DOHH2 (cell line): ENCODE measurements around the gene SMIM22.

ENCODE experiments used
- H3F3A ChIP-seq: fragments of 200-600 bp; sonication (generic), shearing (Covaris generic); 2 replicates; pipeline ENCODE4 v1.6.0; 2016; ENCODE audit warnings: antibody characterized with exemption, mild to moderate bottlenecking; ENCODE audit not compliant: control insufficient read depth, insufficient read depth
- H3K27ac ChIP-seq: fragments of 200-600 bp; sonication (generic); 2 replicates; pipeline ENCODE4 v1.5.1; 2014; ENCODE audit warnings: low read depth, mild to moderate bottlenecking, low read length, moderate library complexity
- H3K27me3 ChIP-seq: fragments of 200-600 bp; sonication (generic); 2 replicates; pipeline ENCODE4 v1.6.1; 2014; ENCODE audit warnings: mild to moderate bottlenecking, low read length, mixed read lengths; ENCODE audit not compliant: control insufficient read depth
- H3K36me3 ChIP-seq: fragments of 200-600 bp; sonication (generic); 2 replicates; pipeline ENCODE4 v1.6.1; 2014; ENCODE audit warnings: mild to moderate bottlenecking, low read length, moderate library complexity, mixed read lengths; ENCODE audit not compliant: control insufficient read depth
- H3K4me1 ChIP-seq: fragments of 200-600 bp; sonication (generic); 2 replicates; pipeline ENCODE4 v1.6.1; 2014; ENCODE audit warnings: mild to moderate bottlenecking, low read length, mixed read lengths; ENCODE audit not compliant: control insufficient read depth
- H3K4me2 ChIP-seq: fragments of 200-600 bp; sonication (generic); 2 replicates; pipeline ENCODE4 v1.6.0; 2014; ENCODE audit warnings: mild to moderate bottlenecking, low read length, moderate library complexity
- H3K4me3 ChIP-seq: fragments of 200-600 bp; sonication (generic); 2 replicates; pipeline ENCODE4 v1.5.1; 2014; ENCODE audit warnings: mild to moderate bottlenecking, low read length, mixed read lengths
- H3K79me2 ChIP-seq: fragments of 200-600 bp; sonication (generic); 2 replicates; pipeline ENCODE4 v1.6.1; 2014; ENCODE audit warnings: mild to moderate bottlenecking, low read length, mixed read lengths; ENCODE audit not compliant: control insufficient read depth
- H3K9me2 ChIP-seq: fragments of 200-600 bp; sonication (generic); replicated peaks from 2 replicates; pipeline ENCODE4 v1.6.1; 2014; ENCODE audit warnings: mild to moderate bottlenecking, low read length, mixed read lengths; ENCODE audit not compliant: control insufficient read depth
- H3K9me3 ChIP-seq: fragments of 200-600 bp; sonication (generic); 2 replicates; pipeline ENCODE4 v1.6.1; 2014; ENCODE audit warnings: antibody characterized with exemption, low read length, mixed read lengths; ENCODE audit not compliant: control insufficient read depth, insufficient read depth
- H4K20me1 ChIP-seq: fragments of 200-600 bp; sonication (generic); 2 replicates; pipeline ENCODE4 v1.6.0; 2014; ENCODE audit warnings: low read depth, mild to moderate bottlenecking, antibody characterized with exemption, low read length, moderate library complexity; ENCODE audit not compliant: control insufficient read depth, insufficient read depth
- EZH2phosphoT487 ChIP-seq: fragments of 200-600 bp; sonication (generic); IDR thresholded peaks from 2 replicates; pipeline ENCODE4 v1.6.1; 2017; ENCODE audit warnings: borderline replicate concordance, mild to moderate bottlenecking, antibody characterized with exemption, low read length, moderate library complexity, mixed read lengths
- TF ChIP-seq, protein P1 (sequence below): fragments of 200-600 bp; sonication (generic); IDR thresholded peaks from one replicate; pipeline ENCODE4 v1.5.1; 2014; ENCODE audit warnings: antibody characterized with exemption, mild to moderate bottlenecking, low read depth, low read length; ENCODE audit not compliant: poor library complexity, severe bottlenecking

Gene SMIM22

DNA sequence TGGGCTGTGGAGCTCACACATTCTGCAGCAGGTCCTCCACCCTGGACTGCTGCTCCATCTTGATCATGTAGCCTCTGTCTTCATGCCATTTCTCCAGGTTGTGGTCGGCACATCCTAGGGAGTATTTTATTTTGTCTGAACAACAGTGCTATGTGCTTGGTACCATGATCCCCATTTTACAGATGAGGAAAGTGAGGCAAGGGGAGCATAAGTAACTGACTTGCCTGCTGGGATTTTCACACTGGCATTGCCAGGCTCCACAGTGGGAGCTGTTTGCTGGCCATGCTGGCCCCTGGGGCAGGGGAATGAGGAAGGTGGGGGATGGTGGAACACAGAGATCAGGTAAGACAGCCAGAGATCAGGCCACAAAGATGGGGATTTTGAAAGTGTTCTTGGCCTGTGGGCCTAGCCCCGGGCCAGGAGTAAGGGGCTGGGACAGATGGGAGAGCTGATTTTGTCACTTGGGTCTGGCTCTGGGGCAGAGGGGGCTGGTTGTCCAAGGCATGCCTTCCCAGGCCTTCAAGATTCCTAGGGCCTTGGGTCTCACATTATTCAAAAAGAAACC lies 18.9 kb upstream of the SMIM22 start:
- H3K27ac ChIP-seq = no peak overlapping the region
- no peaks in the 10 kb centered on the region for H3K4me1 ChIP-seq
- H3F3A ChIP-seq = no peaks in the 10 kb centered on the region
- H3K4me2 ChIP-seq = no peak overlapping the region
- H3K9me2 ChIP-seq = no peaks in the 10 kb centered on the region
- no peak overlapping the region for H3K4me3 ChIP-seq
- no peaks in the 10 kb centered on the region for H3K36me3 ChIP-seq
- H3K9me3 ChIP-seq = no peaks in the 10 kb centered on the region
- no peaks in the 10 kb centered on the region for H3K27me3 ChIP-seq
- H4K20me1 ChIP-seq = no peaks in the 10 kb centered on the region
- H3K79me2 ChIP-seq = no peaks in the 10 kb centered on the region
- TF ChIP-seq EZH2phosphoT487 = no peak
- TF ChIP-seq, protein P1, sequence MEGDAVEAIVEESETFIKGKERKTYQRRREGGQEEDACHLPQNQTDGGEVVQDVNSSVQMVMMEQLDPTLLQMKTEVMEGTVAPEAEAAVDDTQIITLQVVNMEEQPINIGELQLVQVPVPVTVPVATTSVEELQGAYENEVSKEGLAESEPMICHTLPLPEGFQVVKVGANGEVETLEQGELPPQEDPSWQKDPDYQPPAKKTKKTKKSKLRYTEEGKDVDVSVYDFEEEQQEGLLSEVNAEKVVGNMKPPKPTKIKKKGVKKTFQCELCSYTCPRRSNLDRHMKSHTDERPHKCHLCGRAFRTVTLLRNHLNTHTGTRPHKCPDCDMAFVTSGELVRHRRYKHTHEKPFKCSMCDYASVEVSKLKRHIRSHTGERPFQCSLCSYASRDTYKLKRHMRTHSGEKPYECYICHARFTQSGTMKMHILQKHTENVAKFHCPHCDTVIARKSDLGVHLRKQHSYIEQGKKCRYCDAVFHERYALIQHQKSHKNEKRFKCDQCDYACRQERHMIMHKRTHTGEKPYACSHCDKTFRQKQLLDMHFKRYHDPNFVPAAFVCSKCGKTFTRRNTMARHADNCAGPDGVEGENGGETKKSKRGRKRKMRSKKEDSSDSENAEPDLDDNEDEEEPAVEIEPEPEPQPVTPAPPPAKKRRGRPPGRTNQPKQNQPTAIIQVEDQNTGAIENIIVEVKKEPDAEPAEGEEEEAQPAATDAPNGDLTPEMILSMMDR = no peak

DNA sequence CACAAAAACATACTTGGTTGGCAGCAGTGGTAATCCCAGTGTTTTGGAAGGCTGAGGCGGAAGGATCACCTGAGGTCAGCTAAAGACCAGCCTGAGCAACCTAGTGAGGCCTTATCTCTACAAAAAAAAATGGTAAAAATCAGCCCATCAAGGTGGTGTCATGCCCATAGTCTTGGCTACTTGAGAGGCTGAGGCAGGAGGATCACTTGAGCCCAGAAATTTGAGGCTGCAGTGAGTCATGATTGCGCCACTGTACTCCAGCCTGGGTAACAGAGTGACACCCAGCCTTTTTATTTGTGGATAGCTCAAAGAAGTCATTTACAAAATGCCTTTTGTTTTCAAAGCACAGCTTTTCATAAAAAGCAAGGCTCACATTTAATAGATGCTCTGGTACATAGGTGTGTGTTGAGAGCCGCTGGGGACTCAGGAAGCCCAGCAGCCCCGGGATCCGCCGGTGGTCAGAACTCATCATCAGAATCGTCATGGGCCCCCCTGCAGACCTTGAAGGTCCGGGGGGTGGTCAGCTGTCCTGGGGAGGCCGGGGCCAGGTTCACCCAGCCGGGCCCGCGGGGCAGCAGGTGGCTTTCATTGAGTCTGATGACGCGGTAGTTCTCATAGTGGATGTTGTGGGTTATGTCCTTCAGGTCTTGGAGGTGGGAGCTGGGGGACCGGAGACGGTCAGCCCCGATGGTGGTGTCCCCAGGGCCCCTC lies 17.7 kb upstream of the SMIM22 start:
- Histone ChIP-seq H3K36me3 (no peaks in the 10 kb centered on the region), H3K4me2 (no peak overlapping the region), H3K4me3 (no peak overlapping the region), H3K79me2 (no peaks in the 10 kb centered on the region), H3F3A (no peaks in the 10 kb centered on the region), H3K27me3 (no peaks in the 10 kb centered on the region), H3K27ac (no peak overlapping the region), H4K20me1 (no peaks in the 10 kb centered on the region), H3K4me1 (no peaks in the 10 kb centered on the region), H3K9me2 (no peaks in the 10 kb centered on the region), H3K9me3 (no peaks in the 10 kb centered on the region)
- TF ChIP-seq, protein P1 = no peak
- no peak for TF ChIP-seq EZH2phosphoT487

- H3K4me2 ChIP-seq = no peak overlapping the region
- H3F3A ChIP-seq = no peaks in the 10 kb centered on the region
- no peaks in the 10 kb centered on the region for H3K4me1 ChIP-seq
- H3K79me2 ChIP-seq = no peaks in the 10 kb centered on the region
- no peaks in the 10 kb centered on the region for H3K36me3 ChIP-seq
- no peaks in the 10 kb centered on the region for H3K9me2 ChIP-seq
- H3K9me3 ChIP-seq = no peaks in the 10 kb centered on the region
- H3K27ac ChIP-seq = no peak overlapping the region
- no peaks in the 10 kb centered on the region for H3K27me3 ChIP-seq
- TF ChIP-seq EZH2phosphoT487 = no peak
- TF ChIP-seq, protein P1 = no peak
- H4K20me1 ChIP-seq = no peaks in the 10 kb centered on the region
- no peak overlapping the region for H3K4me3 ChIP-seq
Observed at GRCh38 chr16:4778050-4778392, 17.1 kb upstream of the SMIM22 start.
